Trophoblast cell (in vitro differentiated cells and primary cell): ENCODE data around the gene NAV3.
"Not testable (repeated sequence)": the region's sequence is repeated elsewhere in the genome, so short reads cannot be mapped to it uniquely, and the experiment has no call there.

Experiments used
- DNase-seq, 2 donors: peaks; one replicate each; pipeline ENCODE4 v3.0.0-alpha.2; 2016
- H2AFZ ChIP-seq: 2 replicates; pipeline ENCODE4 v1.6.1; 2013; ENCODE audit warnings: low read length, moderate library complexity, mild to moderate bottlenecking; ENCODE audit not compliant: insufficient read depth, poor library complexity
- H2AK5ac ChIP-seq: 2 replicates; pipeline ENCODE4 v1.6.1; 2013; ENCODE audit warnings: mild to moderate bottlenecking, low read length
- H2BK120ac ChIP-seq: 2 replicates; pipeline ENCODE4 v1.6.1; 2013; ENCODE audit warnings: low read length, mild to moderate bottlenecking, moderate library complexity; ENCODE audit not compliant: insufficient read depth, poor library complexity
- H2BK12ac ChIP-seq: 2 replicates; pipeline ENCODE4 v1.6.1; 2013; ENCODE audit warnings: mild to moderate bottlenecking, low read length, moderate library complexity
- H2BK5ac ChIP-seq: 2 replicates; pipeline ENCODE4 v1.6.1; 2013; ENCODE audit warnings: low read length, low read depth, moderate library complexity, mild to moderate bottlenecking; ENCODE audit not compliant: poor library complexity
- H3K14ac ChIP-seq: 2 replicates; pipeline ENCODE4 v1.6.1; 2013; ENCODE audit warnings: mild to moderate bottlenecking, low read length
- H3K18ac ChIP-seq: 2 replicates; pipeline ENCODE4 v1.6.1; 2013; ENCODE audit warnings: mild to moderate bottlenecking, low read length
- H3K23ac ChIP-seq: 2 replicates; pipeline ENCODE4 v1.6.1; 2013; ENCODE audit warnings: low read length
- H3K27ac ChIP-seq: 2 replicates; pipeline ENCODE4 v1.5.1; 2013; ENCODE audit warnings: low read depth, mild to moderate bottlenecking, inconsistent platforms, low read length, moderate library complexity
- H3K27me3 ChIP-seq: 2 replicates; pipeline ENCODE4 v1.6.1; 2013; ENCODE audit warnings: inconsistent platforms, mild to moderate bottlenecking, low read length, moderate library complexity; ENCODE audit not compliant: insufficient read depth
- H3K36me3 ChIP-seq, 2 experiments: 1 replicate in 1 of 2; 2 replicates in 1 of 2; pipeline ENCODE4 v1.6.1; 2013; ENCODE audit warnings: low read length in 2 of 2, mild to moderate bottlenecking in 2 of 2, moderate library complexity in 1 of 2; ENCODE audit not compliant: insufficient read depth in 2 of 2, control insufficient read depth in 1 of 2
- H3K4ac ChIP-seq: 2 replicates; pipeline ENCODE4 v1.6.1; 2013; ENCODE audit warnings: low read depth, mild to moderate bottlenecking, low read length, moderate library complexity
- H3K4me1 ChIP-seq, 2 experiments: 1 replicate in 1 of 2; 2 replicates in 1 of 2; pipeline ENCODE4 v1.6.1; 2013; ENCODE audit warnings: low read length in 2 of 2, mild to moderate bottlenecking in 2 of 2, moderate library complexity in 1 of 2; ENCODE audit not compliant: insufficient read depth in 2 of 2, control insufficient read depth in 1 of 2
- H3K4me2 ChIP-seq: 2 replicates; pipeline ENCODE4 v1.6.1; 2013; ENCODE audit warnings: inconsistent platforms, mild to moderate bottlenecking, low read length, moderate library complexity
- H3K4me3 ChIP-seq: 2 replicates; pipeline ENCODE4 v1.5.1; 2013; ENCODE audit warnings: mild to moderate bottlenecking, low read depth, low read length, inconsistent platforms
- H3K79me1 ChIP-seq: one replicate; pipeline ENCODE4 v1.6.1; 2013; ENCODE audit warnings: low read length
- H3K79me2 ChIP-seq: 2 replicates; pipeline ENCODE4 v1.6.1; 2013; ENCODE audit warnings: low read length, mild to moderate bottlenecking; ENCODE audit not compliant: control insufficient read depth, insufficient read depth, poor library complexity
- H3K9ac ChIP-seq: 2 replicates; pipeline ENCODE4 v1.6.1; 2013; ENCODE audit warnings: mild to moderate bottlenecking, low read length
- H3K9me3 ChIP-seq: 2 replicates; pipeline ENCODE4 v1.6.1; 2013; ENCODE audit warnings: low read depth, mild to moderate bottlenecking, control low read depth, inconsistent platforms, low read length; ENCODE audit not compliant: insufficient read depth
- H4K12ac ChIP-seq: 2 replicates; pipeline ENCODE4 v1.6.1; 2013; ENCODE audit warnings: low read depth, mild to moderate bottlenecking, low read length, moderate library complexity
- H4K8ac ChIP-seq: 2 replicates; pipeline ENCODE4 v1.6.1; 2013; ENCODE audit warnings: low read depth, mild to moderate bottlenecking, low read length, moderate library complexity
- H4K91ac ChIP-seq: one replicate; pipeline ENCODE4 v1.6.1; 2013; ENCODE audit warnings: low read depth, mild to moderate bottlenecking, low read length, moderate library complexity
- WGBS: extraction: QIAGEN DNeasy Blood & Tissue Kit; methylation state at CpG from one replicate; pipeline ENCODE4 v1.1.7; 2013; ENCODE audit warnings: missing lambda C conversion rate; ENCODE audit not compliant: insufficient read length, insufficient coverage; ENCODE audit errors: extremely low coverage; 5-methylcytosine and 5-hydroxymethylcytosine counted together

NAV3 gene

DNA sequence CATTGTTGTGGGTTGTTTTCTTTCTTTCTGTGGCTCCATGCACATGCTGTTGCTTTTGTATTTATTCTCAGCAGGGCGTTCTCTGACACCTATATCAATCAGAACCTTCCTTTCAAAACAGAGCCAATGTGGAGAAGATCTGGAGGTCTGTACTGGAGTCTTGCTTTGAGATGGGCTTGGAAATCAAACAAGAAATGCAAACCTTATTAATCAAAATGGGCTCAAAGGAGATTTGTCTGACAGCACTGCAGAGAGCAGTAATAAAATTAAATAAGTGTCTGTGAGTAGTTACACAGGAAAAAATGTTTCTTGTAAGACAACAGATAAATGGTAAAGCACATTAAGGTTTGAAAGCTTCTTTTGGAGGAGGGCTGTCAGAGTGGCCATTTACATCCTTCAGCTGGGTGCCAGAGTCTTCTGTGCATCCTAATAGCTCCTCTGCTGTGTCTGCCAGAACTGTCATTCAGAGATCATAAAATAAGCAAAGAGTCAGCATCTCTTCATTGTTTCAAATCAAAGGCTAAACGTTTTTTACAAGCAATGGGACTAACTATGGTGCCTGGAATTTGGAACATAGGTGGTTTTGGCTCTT is 414.3 kb downstream of the NAV3 start:
- no peak overlapping the region for H3K4ac ChIP-seq
- H4K91ac ChIP-seq: no peak overlapping the region
- no peaks in the 10 kb centered on the region for H3K9me3 ChIP-seq
- H3K79me1 ChIP-seq: no peaks in the 10 kb centered on the region
- H3K9ac ChIP-seq: no peak overlapping the region
- no peak overlapping the region for H3K4me3 ChIP-seq
- H3K23ac ChIP-seq: no peak overlapping the region
- H4K12ac ChIP-seq: no peak overlapping the region
- no peak overlapping the region for H3K14ac ChIP-seq
- no peak overlapping the region for H3K27ac ChIP-seq
- H3K36me3 ChIP-seq: no peaks in the 10 kb centered on the region
- DNase-seq: no peak
- H4K8ac ChIP-seq: no peak overlapping the region
- no peaks in the 10 kb centered on the region for H3K4me1 ChIP-seq
- no peak overlapping the region for H3K18ac ChIP-seq
- no peaks in the 10 kb centered on the region for H3K27me3 ChIP-seq
- no peak overlapping the region for H2AK5ac ChIP-seq
- H2BK5ac ChIP-seq: no peak overlapping the region
- H2BK12ac ChIP-seq: no peak overlapping the region
- no peaks in the 10 kb centered on the region for H3K79me2 ChIP-seq
- no peak overlapping the region for H2AFZ ChIP-seq
- H3K4me2 ChIP-seq: no peak overlapping the region
- no peak overlapping the region for H2BK120ac ChIP-seq
- no CpG with 5 or more reads among the region's 2 CpGs for WGBS

DNA sequence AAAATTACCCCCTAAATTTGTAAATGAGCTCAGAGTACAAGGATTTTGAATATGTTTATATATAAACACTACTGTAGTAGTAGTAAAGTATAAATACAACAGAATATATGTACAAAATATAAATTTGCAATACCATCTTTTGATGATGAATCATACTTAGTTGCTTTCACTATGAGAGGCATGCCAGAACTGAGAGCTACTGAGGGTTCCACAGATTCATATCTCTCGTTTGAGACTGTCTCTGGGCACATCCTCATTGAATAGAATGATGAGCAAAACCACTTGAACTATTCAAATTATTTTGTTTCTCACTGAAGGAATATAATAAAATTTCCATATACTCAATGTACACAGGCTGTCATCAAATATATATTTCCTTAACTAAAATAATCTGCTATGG is 417.6 kb downstream of the NAV3 start:
- Histone ChIP-seq H2AK5ac (no peak overlapping the region), H2BK5ac (no peak overlapping the region), H4K8ac (no peak overlapping the region), H3K18ac (no peak overlapping the region), H3K23ac (no peak overlapping the region), H3K4me2 (no peak overlapping the region), H3K9ac (no peak overlapping the region), H3K79me2 (no peaks in the 10 kb centered on the region), H3K27ac (no peak overlapping the region), H2AFZ (no peak overlapping the region), H2BK12ac (no peak overlapping the region), H3K9me3 (no peaks in the 10 kb centered on the region), H4K12ac (no peak overlapping the region), H3K14ac (no peak overlapping the region), H3K27me3 (no peaks in the 10 kb centered on the region), H3K79me1 (no peaks in the 10 kb centered on the region), H3K4me1 (no peaks in the 10 kb centered on the region), H2BK120ac (no peak overlapping the region), H4K91ac (no peak overlapping the region), H3K36me3 (no peaks in the 10 kb centered on the region), H3K4me3 (no peak overlapping the region), H3K4ac (no peak overlapping the region)
- no CpG with 5 or more reads among the region's 1 CpG for WGBS
- peak in 1 of 2 donors; percentile 52 for DNase-seq

DNA sequence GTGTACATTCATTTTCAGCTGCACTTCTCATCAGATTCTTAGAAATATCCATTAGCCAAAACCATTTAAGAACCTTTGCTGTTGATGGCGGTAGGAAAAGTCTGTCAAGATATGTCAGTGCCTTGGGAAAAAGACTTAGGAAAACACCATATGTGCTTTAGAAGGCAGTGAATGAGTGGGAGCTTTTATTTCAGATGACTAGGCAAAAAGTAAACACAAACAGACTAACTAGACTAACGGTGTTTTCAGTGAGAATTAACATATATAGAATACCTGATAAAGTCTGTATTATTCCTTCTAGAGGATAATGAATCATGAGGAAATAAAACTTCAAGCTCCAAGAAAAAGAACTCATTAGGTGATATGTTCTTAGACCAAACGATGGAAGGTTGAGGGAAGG is 418.9 kb downstream of the NAV3 start:
- DNase-seq: no peak
- Histone ChIP-seq H3K36me3 (no peaks in the 10 kb centered on the region), H3K9me3 (no peaks in the 10 kb centered on the region), H4K12ac (no peak overlapping the region), H4K91ac (no peak overlapping the region), H3K27ac (no peak overlapping the region), H3K9ac (no peak overlapping the region), H3K4me3 (no peak overlapping the region), H2BK5ac (no peak overlapping the region), H4K8ac (no peak overlapping the region), H3K4ac (no peak overlapping the region), H2BK120ac (no peak overlapping the region), H3K23ac (no peak overlapping the region), H3K27me3 (no peaks in the 10 kb centered on the region), H2AK5ac (no peak overlapping the region), H3K4me1 (no peaks in the 10 kb centered on the region), H2BK12ac (no peak overlapping the region), H3K79me2 (no peaks in the 10 kb centered on the region), H3K14ac (no peak overlapping the region), H3K4me2 (no peak overlapping the region), H3K79me1 (no peaks in the 10 kb centered on the region), H2AFZ (no peak overlapping the region), H3K18ac (no peak overlapping the region)
- no CpG with 5 or more reads among the region's 3 CpGs for WGBS

DNA sequence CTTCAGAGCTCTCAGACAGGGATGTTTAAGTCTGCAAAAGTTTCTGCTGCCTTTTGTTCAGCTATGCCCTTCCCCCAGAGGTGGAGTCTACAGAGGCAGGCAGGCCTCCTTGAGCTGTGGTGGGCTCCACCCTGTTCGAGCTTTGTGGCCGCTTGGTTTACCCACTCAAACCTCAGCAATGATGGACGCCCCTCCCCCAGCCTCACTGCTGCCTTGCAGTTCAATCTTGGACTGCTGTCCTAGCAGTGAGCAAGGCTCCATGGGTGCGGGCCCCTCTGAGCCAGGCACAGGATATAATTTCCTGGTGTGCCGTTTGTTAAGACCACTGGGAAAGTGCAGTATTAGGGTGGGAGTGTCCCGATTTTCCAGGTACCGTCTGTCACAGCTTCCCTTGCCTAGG is 427.0 kb downstream of the NAV3 start:
- not testable (repeated sequence) for H2AK5ac ChIP-seq, H3K27ac ChIP-seq, H3K4me2 ChIP-seq, H4K91ac ChIP-seq, H2BK5ac ChIP-seq, H3K79me1 ChIP-seq, H2BK12ac ChIP-seq, H3K23ac ChIP-seq, H3K4ac ChIP-seq, H4K12ac ChIP-seq, H3K9ac ChIP-seq, H3K36me3 ChIP-seq, H3K4me3 ChIP-seq, DNase-seq, H3K9me3 ChIP-seq, H3K18ac ChIP-seq, H2BK120ac ChIP-seq, H4K8ac ChIP-seq, H3K4me1 ChIP-seq, H3K79me2 ChIP-seq, H3K14ac ChIP-seq, H3K27me3 ChIP-seq, H2AFZ ChIP-seq
- no CpG with 5 or more reads among the region's 7 CpGs for WGBS
